NCI-H748 treated with DMSO at 0.1 percent for 48 hours (cell line): ENCODE data around the gene BRAF.
"Not testable (repeated sequence)": the region's sequence is repeated elsewhere in the genome, so short reads cannot be mapped to it uniquely, and the experiment has no call there.

ENCODE experiments used
- DNase-seq: peaks from one replicate; lab custom pipeline; 2025; lab: John Stamatoyannopoulos, UW

Gene BRAF

GRCh38 chr7:140876519-140877248, 48.0 kb downstream of the BRAF start:
- DNase-seq: no peak

GRCh38 chr7:140873434-140873833, 51.3 kb downstream of the BRAF start:
- no peak for DNase-seq

- no peak for DNase-seq
Observed at GRCh38 chr7:140870003-140870402, 54.7 kb downstream of the BRAF start.

GRCh38 chr7:140869430-140869829, 55.3 kb downstream of the BRAF start:
- no peak for DNase-seq

- DNase-seq: no peak
Observed at GRCh38 chr7:140867467-140868462, 57.0 kb downstream of the BRAF start.

- no peak for DNase-seq
Observed at GRCh38 chr7:140866926-140867325, 57.8 kb downstream of the BRAF start.

- no peak for DNase-seq
Observed at GRCh38 chr7:140864732-140865131, 60.0 kb downstream of the BRAF start.

GRCh38 chr7:140863867-140864266, 60.9 kb downstream of the BRAF start:
- DNase-seq: no peak

- no peak for DNase-seq
Observed at GRCh38 chr7:140863184-140863583, 61.5 kb downstream of the BRAF start.

GRCh38 chr7:140857048-140857447, 67.7 kb downstream of the BRAF start:
- DNase-seq: no peak

GRCh38 chr7:140841166-140841715, 83.5 kb downstream of the BRAF start:
- DNase-seq: no peak

- DNase-seq: no peak
Observed at GRCh38 chr7:140831724-140832123, 93.0 kb downstream of the BRAF start.

GRCh38 chr7:140829720-140830119, 95.0 kb downstream of the BRAF start:
- no peak for DNase-seq

GRCh38 chr7:140828741-140829140, 96.0 kb downstream of the BRAF start:
- DNase-seq: no peak

GRCh38 chr7:140817383-140817782, 107.3 kb downstream of the BRAF start:
- not testable (repeated sequence) for DNase-seq

GRCh38 chr7:140810830-140811556, 113.7 kb downstream of the BRAF start:
- DNase-seq: peak; percentile 22

- DNase-seq: no peak
Observed at GRCh38 chr7:140810385-140810784, 114.3 kb downstream of the BRAF start.

GRCh38 chr7:140778975-140779374, 145.8 kb downstream of the BRAF start:
- no peak for DNase-seq

- DNase-seq: no peak
Observed at GRCh38 chr7:140778568-140778967, 146.2 kb downstream of the BRAF start.

GRCh38 chr7:140774371-140774770, 150.4 kb downstream of the BRAF start:
- no peak for DNase-seq

GRCh38 chr7:140773104-140773503, 151.6 kb downstream of the BRAF start:
- no peak for DNase-seq

GRCh38 chr7:140771826-140772225, 152.9 kb downstream of the BRAF start:
- DNase-seq: no peak
